ENCODE data around the gene CDC5L. TPM values are rescaled to one million over a fixed set of nuclear protein-coding genes. Genes with fewer than 3 reads are reported as not detected.

The CDC5L gene
- total RNA-seq, 1 donor from 2014 or later: 19.0 TPM

DNA sequence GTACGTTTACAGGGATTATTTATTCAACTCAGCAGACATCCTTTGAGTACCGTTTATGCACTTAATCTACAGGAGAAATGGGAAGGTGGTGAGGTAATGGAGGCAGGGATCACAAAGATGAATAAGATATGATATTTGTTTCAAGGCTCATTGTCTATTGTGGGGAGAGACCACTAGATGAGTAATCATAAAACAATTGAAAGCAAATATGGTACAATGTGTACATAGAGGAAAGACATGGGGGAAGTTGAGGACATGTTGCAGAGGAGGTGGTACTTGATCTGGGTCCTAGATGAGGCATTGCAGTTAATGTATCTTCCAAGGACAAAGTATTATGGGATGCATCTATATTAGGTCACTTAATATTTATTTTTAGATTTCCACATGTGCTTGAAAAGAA lies 13.7 kb upstream of the CDC5L start:
- TF ChIP-seq, protein P1, sequence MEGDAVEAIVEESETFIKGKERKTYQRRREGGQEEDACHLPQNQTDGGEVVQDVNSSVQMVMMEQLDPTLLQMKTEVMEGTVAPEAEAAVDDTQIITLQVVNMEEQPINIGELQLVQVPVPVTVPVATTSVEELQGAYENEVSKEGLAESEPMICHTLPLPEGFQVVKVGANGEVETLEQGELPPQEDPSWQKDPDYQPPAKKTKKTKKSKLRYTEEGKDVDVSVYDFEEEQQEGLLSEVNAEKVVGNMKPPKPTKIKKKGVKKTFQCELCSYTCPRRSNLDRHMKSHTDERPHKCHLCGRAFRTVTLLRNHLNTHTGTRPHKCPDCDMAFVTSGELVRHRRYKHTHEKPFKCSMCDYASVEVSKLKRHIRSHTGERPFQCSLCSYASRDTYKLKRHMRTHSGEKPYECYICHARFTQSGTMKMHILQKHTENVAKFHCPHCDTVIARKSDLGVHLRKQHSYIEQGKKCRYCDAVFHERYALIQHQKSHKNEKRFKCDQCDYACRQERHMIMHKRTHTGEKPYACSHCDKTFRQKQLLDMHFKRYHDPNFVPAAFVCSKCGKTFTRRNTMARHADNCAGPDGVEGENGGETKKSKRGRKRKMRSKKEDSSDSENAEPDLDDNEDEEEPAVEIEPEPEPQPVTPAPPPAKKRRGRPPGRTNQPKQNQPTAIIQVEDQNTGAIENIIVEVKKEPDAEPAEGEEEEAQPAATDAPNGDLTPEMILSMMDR (IDR thresholded peaks at IDR 0.05): no peak
- Mint-ChIP-seq H3K27ac (ENCODE audit: unreplicated experiment) (no peak overlapping the region), H3K27me3 (ENCODE audit: low read depth) (peaks cover 3% of the 10 kb centered on the region), H3K36me3 (ENCODE audit: low read depth) (peaks cover 1% of the 10 kb centered on the region), H3K4me3 (ENCODE audit: unreplicated experiment) (no peak overlapping the region), H3K9me3 (ENCODE audit: low read depth) (no peaks in the 10 kb centered on the region), H3K4me1 (ENCODE audit: low read depth) (peaks cover 4% of the 10 kb centered on the region)
- no peak for DNase-seq (ENCODE audit: low spot score)

DNA sequence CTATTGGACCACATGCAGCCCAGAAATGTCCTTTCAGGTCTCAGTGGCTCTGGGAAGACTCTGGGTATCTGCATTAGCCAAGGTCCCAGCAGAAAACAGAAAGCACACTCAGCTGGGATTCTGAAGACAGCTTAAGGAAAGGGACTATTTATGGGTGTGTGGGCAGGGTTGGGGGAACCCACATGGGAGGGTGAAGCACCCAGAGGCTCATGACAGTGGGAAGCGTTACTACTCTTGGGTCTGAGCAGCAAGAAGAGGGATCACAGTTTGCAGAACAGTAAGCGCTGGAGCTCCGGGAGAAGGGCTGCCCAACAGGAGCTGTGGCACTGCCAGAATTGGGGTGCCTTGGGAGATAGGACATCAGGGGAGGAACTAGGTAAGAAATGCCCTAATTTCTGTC lies 12.4 kb upstream of the CDC5L start:
- no peak overlapping the region for H3K27ac Mint-ChIP-seq (ENCODE audit: unreplicated experiment)

DNA sequence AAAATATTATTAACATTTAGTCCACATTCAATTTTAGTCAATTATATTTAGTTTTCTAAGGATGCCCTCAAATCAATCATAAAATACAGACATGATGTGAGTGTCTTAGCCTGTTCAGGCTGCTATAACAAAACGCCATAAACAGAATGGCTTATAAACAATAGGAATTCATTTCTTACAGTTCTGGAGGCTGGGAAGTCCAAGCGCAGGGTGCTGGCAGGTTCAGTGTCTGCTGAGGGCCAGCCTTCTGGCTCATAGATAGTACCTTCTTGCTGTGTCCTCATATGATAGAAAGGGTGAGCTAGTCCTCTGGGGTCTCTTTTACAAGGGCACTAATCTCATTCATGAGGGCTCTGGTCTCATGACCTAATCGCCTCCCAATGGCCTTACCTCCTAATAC lies 10.0 kb upstream of the CDC5L start:
- Mint-ChIP-seq H3K4me3 (ENCODE audit: unreplicated experiment) (no peak overlapping the region), H3K4me1 (ENCODE audit: low read depth) (peaks cover 4% of the 10 kb centered on the region), H3K27me3 (ENCODE audit: low read depth) (no peaks in the 10 kb centered on the region), H3K9me3 (ENCODE audit: low read depth) (no peaks in the 10 kb centered on the region), H3K27ac (ENCODE audit: unreplicated experiment) (no peak overlapping the region), H3K36me3 (ENCODE audit: low read depth) (no peaks in the 10 kb centered on the region)
- TF ChIP-seq, protein P1 (IDR thresholded peaks at IDR 0.05): no peak
- no peak for DNase-seq (ENCODE audit: low spot score)

More for the DNA sequence above, 12.4 kb upstream of the CDC5L start:
- no peaks in the 10 kb centered on the region for H3K27me3 Mint-ChIP-seq (ENCODE audit: low read depth)
- DNase-seq (ENCODE audit: low spot score): no peak
- no peak overlapping the region for H3K4me3 Mint-ChIP-seq (ENCODE audit: unreplicated experiment)
- TF ChIP-seq, protein P1 (IDR thresholded peaks at IDR 0.05): no peak
- no peaks in the 10 kb centered on the region for H3K36me3 Mint-ChIP-seq (ENCODE audit: low read depth)
- H3K9me3 Mint-ChIP-seq (ENCODE audit: low read depth): no peaks in the 10 kb centered on the region
- H3K4me1 Mint-ChIP-seq (ENCODE audit: low read depth): peaks cover 4% of the 10 kb centered on the region

DNA sequence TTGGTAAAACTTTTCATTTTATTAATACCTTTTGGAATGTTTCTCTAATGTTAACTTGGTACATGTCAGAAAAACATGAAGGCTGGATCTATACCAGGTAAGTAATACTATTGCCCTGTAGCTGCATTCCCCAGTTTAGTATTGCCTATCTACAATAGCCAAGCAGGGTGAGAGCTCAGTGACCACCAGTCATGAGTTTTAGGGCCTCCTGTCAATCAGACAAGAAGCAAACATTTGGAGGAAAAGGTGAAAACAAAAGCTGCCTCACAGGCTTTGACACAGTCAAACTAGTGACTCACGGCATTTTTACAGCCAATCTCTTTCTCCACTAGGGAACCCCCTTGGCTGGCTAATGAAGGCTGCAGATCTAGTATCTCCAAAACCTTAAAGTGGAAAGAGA lies 9.5 kb upstream of the CDC5L start:
- Mint-ChIP-seq H3K36me3 (ENCODE audit: low read depth) (no peaks in the 10 kb centered on the region), H3K27ac (ENCODE audit: unreplicated experiment) (no peak overlapping the region), H3K4me3 (ENCODE audit: unreplicated experiment) (no peak overlapping the region), H3K4me1 (ENCODE audit: low read depth) (peaks cover 2% of the 10 kb centered on the region), H3K27me3 (ENCODE audit: low read depth) (no peaks in the 10 kb centered on the region), H3K9me3 (ENCODE audit: low read depth) (no peaks in the 10 kb centered on the region)
- DNase-seq (ENCODE audit: low spot score): no peak
- TF ChIP-seq, protein P1 (IDR thresholded peaks at IDR 0.05): no peak

DNA sequence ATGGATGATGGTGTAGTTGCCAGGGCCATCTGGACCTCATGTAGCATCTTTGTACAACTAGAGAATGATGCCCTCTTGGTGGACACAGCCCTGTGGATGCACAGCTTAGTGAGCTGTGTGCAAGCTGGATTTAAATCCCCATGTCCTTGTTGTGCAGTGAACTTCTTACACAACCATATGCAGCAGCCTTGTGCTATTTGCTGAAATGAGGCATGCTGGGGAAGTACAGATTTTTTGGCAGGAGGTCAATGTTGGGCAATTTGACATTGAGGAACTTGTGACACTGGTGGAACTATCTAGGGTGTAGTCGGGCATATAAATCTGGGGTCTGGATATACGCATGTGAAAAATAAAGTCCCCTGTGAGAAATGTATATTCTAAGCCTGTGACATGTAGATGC lies 5.8 kb upstream of the CDC5L start:
- TF ChIP-seq, protein P1 (IDR thresholded peaks at IDR 0.05): no peak
- Mint-ChIP-seq H3K27me3 (ENCODE audit: low read depth) (no peaks in the 10 kb centered on the region), H3K9me3 (ENCODE audit: low read depth) (no peaks in the 10 kb centered on the region), H3K4me1 (ENCODE audit: low read depth) (peaks cover 6% of the 10 kb centered on the region), H3K4me3 (ENCODE audit: unreplicated experiment) (no peak overlapping the region), H3K27ac (ENCODE audit: unreplicated experiment) (no peak overlapping the region), H3K36me3 (ENCODE audit: low read depth) (no peaks in the 10 kb centered on the region)
- DNase-seq (ENCODE audit: low spot score): no peak
